NB4 (cell line): Measurements from ENCODE around the gene TANGO6.

ENCODE experiments used
- CTCF ChIP-seq: IDR thresholded peaks from one replicate; pipeline ENCODE4 v1.5.1; 2012; ENCODE audit warnings: low read depth, low read length
- POLR2A ChIP-seq: IDR thresholded peaks from 2 replicates; pipeline ENCODE4 v1.6.1; 2011; ENCODE audit warnings: mild to moderate bottlenecking; ENCODE audit not compliant: insufficient read length; ENCODE audit errors: extremely low read depth

GRCh38 chr16:69110406-69110805, 267.1 kb downstream of the TANGO6 start:
- TF ChIP-seq POLR2A (no peak), CTCF (no peak)
